GM23338 (cell line): ENCODE data around the gene ITGB5. TPM values are rescaled to one million over a fixed set of nuclear protein-coding genes. Genes with fewer than 3 reads are reported as not detected.
A peak's percentile ranks its signal among the peaks of the same experiment; 100 is the strongest.

Experiments used
- ATAC-seq: fragments of 200-7000 bp; cut with Tn5 transposase; 3 replicates; pipeline ENCODE4 v1.9.1; 2020
- DNase-seq: peaks from one replicate; pipeline ENCODE4 v3.0.0-alpha.2; 2015; ENCODE audit warnings: low spot score
- H2AFZ ChIP-seq: fragments of 200-600 bp; sonication (generic); 2 replicates; pipeline ENCODE4 v1.8.0; 2016; ENCODE audit warnings: antibody characterized with exemption, mild to moderate bottlenecking, moderate library complexity
- H3F3A ChIP-seq: fragments of 200-600 bp; sonication (generic); replicated peaks from 2 replicates; pipeline ENCODE4 v1.8.0; 2017; ENCODE audit warnings: antibody characterized with exemption, mixed run types, low read depth
- H3K27ac ChIP-seq: fragments of 200-600 bp; sonication (generic); 2 replicates; pipeline ENCODE4 v1.6.1; 2016; ENCODE audit warnings: low read depth
- H3K27me3 ChIP-seq: fragments of 200-600 bp; sonication (generic); 2 replicates; pipeline ENCODE4 v1.8.0; 2016; ENCODE audit warnings: mild to moderate bottlenecking, mixed run types, moderate library complexity; ENCODE audit not compliant: insufficient read depth
- H3K36me3 ChIP-seq: fragments of 200-600 bp; sonication (generic); 2 replicates; pipeline ENCODE4 v1.8.0; 2016; ENCODE audit warnings: mild to moderate bottlenecking; ENCODE audit not compliant: insufficient read depth
- H3K4me1 ChIP-seq: fragments of 200-600 bp; sonication (generic); 2 replicates; pipeline ENCODE4 v1.8.0; 2016; ENCODE audit warnings: mild to moderate bottlenecking, moderate library complexity; ENCODE audit not compliant: insufficient read depth
- H3K4me2 ChIP-seq: fragments of 200-600 bp; sonication (generic); 2 replicates; pipeline ENCODE4 v1.7.1; 2017; ENCODE audit warnings: mixed run types
- H3K4me3 ChIP-seq: fragments of 200-600 bp; sonication (generic); 2 replicates; pipeline ENCODE4 v1.6.1; 2016; ENCODE audit warnings: mixed run types
- H3K79me2 ChIP-seq: fragments of 200-600 bp; sonication (generic); replicated peaks from 2 replicates; pipeline ENCODE4 v1.8.0; 2017; ENCODE audit warnings: mild to moderate bottlenecking; ENCODE audit not compliant: insufficient read depth
- H3K9me2 ChIP-seq: fragments of 200-600 bp; sonication (generic); 2 replicates; pipeline ENCODE4 v1.8.0; 2017; ENCODE audit not compliant: insufficient read depth
- H4K20me1 ChIP-seq: fragments of 200-600 bp; sonication (generic); replicated peaks from 2 replicates; pipeline ENCODE4 v1.8.0; 2017; ENCODE audit warnings: mild to moderate bottlenecking; ENCODE audit not compliant: insufficient read depth
- H3K27ac Mint-ChIP-seq: 2 replicates; pipeline ENCODE4 v1.8.0; 2020; ENCODE audit warnings: inconsistent platforms, mild to moderate bottlenecking, moderate library complexity, mixed read lengths
- H3K27me3 Mint-ChIP-seq: 3 replicates; pipeline ENCODE4 v1.8.0; 2022; ENCODE audit warnings: low read depth, mild to moderate bottlenecking, moderate library complexity, mixed read lengths, inconsistent platforms; ENCODE audit not compliant: insufficient read depth, poor library complexity
- H3K36me3 Mint-ChIP-seq: 3 replicates; pipeline ENCODE4 v1.8.0; 2021; ENCODE audit warnings: low read depth, mild to moderate bottlenecking, inconsistent platforms, moderate library complexity, mixed read lengths
- H3K4me1 Mint-ChIP-seq: 3 replicates; pipeline ENCODE4 v1.8.0; 2020; ENCODE audit warnings: mild to moderate bottlenecking, inconsistent platforms, mixed read lengths
- H3K4me3 Mint-ChIP-seq: 3 replicates; pipeline ENCODE4 v1.8.0; 2021; ENCODE audit warnings: moderate library complexity, mild to moderate bottlenecking, inconsistent platforms, mixed read lengths
- H3K9me3 Mint-ChIP-seq: 3 replicates; pipeline ENCODE4 v1.8.0; 2020; ENCODE audit warnings: moderate library complexity, mild to moderate bottlenecking, inconsistent platforms, mixed read lengths
- CREB1 ChIP-seq: fragments of 250-450 bp; sonication (Bioruptor Pico); IDR thresholded peaks from 2 replicates; pipeline ENCODE4 v1.5.0; 2020; ENCODE audit warnings: low read depth, mild to moderate bottlenecking, moderate library complexity
- EZH2phosphoT487 ChIP-seq: fragments of 200-600 bp; sonication (generic); IDR thresholded peaks from one replicate; pipeline ENCODE4 v1.8.1; 2018; ENCODE audit warnings: antibody characterized with exemption; ENCODE audit not compliant: unreplicated experiment
- JUNB ChIP-seq: IDR thresholded peaks from one replicate; pipeline ENCODE4 v1.6.1; 2016; ENCODE audit warnings: antibody characterized with exemption; ENCODE audit not compliant: unreplicated experiment
- STAT1 ChIP-seq: IDR thresholded peaks from one replicate; pipeline ENCODE4 v1.6.1; 2016; ENCODE audit warnings: antibody characterized with exemption; ENCODE audit not compliant: unreplicated experiment
- ZNF114 ChIP-seq: fragments of 250-450 bp; sonication (Bioruptor Pico); IDR thresholded peaks from 2 replicates; pipeline ENCODE4 v1.5.0; 2020; ENCODE audit warnings: mild to moderate bottlenecking, moderate library complexity
- polyA plus RNA-seq: library from polyadenylated mRNA; unstranded; fragments of >200 nt; fragmentation: Nextera tagmentation; extraction: Ambion mirVana; gene quantifications from 2 replicates; pipeline ENCODE4 v1.2.1, GENCODE V29; 2016
- total RNA-seq: library from RNA; depleted of rRNA; stranded (reverse); fragments of >200 nt; shearing (Covaris generic); gene quantifications from 2 replicates; pipeline ENCODE4 v1.2.3, GENCODE V29; 2014
- TF ChIP-seq, protein P1 (sequence below): fragments of 250-450 bp; sonication (Bioruptor Pico); IDR thresholded peaks from 2 replicates; pipeline ENCODE4 v1.5.0; 2020; ENCODE audit warnings: mild to moderate bottlenecking, moderate library complexity
- TF ChIP-seq, protein P2 (sequence below), 2 experiments: fragments of 200-600 bp in 1 of 2; sonication (generic) in 1 of 2; conservative IDR thresholded peaks; 2 replicates each; pipeline versions ENCODE4 v1.5.1 to v1.6.1; 2016 to 2017; ENCODE audit warnings: antibody characterized with exemption in 2 of 2, low read depth in 2 of 2, mild to moderate bottlenecking in 2 of 2, moderate library complexity in 1 of 2

The ITGB5 gene
- total and polyA plus RNA-seq, 2 experiments from 2014 or later: 68.2 to 269 TPM

DNA sequence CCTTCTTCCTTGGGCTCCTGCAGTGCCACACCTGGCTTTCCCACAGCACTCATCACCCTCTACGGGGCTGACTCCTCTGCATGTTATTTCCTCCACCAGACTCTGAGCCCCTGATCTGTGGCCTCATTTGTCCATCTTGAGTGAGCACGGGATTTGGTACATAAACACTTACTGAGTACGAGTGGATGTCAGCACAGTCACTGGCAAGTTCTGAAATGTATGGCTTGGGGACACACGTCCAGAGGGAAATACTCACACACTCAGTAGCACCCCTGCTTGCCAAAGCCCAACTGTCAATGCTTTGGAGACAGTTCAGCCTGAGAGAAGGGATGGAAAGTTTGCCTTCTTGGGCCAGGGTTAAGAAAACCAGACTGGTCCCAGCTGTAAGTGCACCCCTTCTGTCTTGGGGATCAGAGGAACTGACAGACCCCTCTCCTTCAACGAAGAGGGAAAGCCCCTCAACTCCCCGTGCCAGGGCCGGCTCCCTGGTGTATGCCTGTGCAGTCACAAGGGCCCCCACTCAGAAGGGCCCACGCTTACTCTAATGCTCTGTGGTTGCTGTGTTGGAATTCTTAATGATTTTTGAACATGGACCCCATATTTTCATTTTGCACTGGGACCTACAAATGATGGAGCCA, 85.0 kb downstream of the ITGB5 start (continued):
- TF ChIP-seq, protein P1, sequence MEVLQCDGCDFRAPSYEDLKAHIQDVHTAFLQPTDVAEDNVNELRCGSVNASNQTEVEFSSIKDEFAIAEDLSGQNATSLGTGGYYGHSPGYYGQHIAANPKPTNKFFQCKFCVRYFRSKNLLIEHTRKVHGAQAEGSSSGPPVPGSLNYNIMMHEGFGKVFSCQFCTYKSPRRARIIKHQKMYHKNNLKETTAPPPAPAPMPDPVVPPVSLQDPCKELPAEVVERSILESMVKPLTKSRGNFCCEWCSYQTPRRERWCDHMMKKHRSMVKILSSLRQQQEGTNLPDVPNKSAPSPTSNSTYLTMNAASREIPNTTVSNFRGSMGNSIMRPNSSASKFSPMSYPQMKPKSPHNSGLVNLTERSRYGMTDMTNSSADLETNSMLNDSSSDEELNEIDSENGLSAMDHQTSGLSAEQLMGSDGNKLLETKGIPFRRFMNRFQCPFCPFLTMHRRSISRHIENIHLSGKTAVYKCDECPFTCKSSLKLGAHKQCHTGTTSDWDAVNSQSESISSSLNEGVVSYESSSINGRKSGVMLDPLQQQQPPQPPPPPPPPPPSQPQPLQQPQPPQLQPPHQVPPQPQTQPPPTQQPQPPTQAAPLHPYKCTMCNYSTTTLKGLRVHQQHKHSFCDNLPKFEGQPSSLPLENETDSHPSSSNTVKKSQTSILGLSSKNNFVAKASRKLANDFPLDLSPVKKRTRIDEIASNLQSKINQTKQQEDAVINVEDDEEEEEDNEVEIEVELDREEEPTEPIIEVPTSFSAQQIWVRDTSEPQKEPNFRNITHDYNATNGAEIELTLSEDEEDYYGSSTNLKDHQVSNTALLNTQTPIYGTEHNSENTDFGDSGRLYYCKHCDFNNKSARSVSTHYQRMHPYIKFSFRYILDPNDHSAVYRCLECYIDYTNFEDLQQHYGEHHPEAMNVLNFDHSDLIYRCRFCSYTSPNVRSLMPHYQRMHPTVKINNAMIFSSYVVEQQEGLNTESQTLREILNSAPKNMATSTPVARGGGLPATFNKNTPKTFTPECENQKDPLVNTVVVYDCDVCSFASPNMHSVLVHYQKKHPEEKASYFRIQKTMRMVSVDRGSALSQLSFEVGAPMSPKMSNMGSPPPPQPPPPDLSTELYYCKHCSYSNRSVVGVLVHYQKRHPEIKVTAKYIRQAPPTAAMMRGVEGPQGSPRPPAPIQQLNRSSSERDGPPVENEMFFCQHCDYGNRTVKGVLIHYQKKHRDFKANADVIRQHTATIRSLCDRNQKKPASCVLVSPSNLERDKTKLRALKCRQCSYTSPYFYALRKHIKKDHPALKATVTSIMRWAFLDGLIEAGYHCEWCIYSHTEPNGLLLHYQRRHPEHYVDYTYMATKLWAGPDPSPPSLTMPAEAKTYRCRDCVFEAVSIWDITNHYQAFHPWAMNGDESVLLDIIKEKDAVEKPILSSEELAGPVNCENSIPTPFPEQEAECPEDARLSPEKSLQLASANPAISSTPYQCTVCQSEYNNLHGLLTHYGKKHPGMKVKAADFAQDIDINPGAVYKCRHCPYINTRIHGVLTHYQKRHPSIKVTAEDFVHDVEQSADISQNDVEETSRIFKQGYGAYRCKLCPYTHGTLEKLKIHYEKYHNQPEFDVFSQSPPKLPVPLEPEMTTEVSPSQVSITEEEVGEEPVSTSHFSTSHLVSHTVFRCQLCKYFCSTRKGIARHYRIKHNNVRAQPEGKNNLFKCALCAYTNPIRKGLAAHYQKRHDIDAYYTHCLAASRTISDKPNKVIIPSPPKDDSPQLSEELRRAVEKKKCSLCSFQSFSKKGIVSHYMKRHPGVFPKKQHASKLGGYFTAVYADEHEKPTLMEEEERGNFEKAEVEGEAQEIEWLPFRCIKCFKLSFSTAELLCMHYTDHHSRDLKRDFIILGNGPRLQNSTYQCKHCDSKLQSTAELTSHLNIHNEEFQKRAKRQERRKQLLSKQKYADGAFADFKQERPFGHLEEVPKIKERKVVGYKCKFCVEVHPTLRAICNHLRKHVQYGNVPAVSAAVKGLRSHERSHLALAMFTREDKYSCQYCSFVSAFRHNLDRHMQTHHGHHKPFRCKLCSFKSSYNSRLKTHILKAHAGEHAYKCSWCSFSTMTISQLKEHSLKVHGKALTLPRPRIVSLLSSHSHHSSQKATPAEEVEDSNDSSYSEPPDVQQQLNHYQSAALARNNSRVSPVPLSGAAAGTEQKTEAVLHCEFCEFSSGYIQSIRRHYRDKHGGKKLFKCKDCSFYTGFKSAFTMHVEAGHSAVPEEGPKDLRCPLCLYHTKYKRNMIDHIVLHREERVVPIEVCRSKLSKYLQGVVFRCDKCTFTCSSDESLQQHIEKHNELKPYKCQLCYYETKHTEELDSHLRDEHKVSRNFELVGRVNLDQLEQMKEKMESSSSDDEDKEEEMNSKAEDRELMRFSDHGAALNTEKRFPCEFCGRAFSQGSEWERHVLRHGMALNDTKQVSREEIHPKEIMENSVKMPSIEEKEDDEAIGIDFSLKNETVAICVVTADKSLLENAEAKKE (CRISPR knock-in tag): no peak
- TF ChIP-seq EZH2phosphoT487: no peak
- TF ChIP-seq STAT1: no peak
- TF ChIP-seq CREB1: no peak
- TF ChIP-seq JUNB: no peak
- TF ChIP-seq ZNF114 (CRISPR knock-in tag): no peak

DNA sequence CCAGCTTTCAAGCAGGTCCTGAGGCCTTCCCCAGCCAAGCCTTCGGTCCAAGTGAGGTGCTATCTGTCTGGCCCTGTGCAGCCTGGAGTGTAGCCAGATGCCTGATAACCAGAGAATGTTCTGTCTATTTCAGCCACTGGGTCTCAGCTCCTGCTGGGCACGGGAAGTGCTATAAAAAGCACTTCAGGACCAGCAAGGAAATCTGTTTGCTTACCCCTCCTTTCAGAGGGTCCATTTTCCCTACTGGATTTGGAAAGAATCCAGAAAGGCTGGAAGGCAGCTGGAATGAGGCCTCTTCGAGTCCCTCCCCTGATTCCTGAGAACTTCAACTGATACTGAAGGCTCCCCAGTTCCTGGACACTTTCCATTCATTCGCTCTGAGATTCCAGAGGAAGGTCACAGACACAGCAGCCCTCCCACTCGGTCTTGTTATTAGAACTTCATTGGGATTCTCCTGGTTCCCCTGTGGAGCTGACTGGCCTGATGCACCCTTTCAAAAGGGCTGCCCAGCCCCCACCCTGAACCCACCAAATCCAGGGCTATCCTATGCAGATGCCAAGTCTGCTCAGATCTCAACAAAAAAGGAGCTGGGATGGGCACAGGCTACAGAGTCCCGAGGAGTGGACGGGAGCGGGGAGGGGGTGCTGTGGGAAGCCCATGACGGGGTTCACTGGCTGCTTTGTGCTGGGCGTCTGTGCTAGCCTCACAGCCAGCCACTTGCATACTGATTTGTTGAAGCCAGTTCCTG, 86.5 kb downstream of the ITGB5 start:
- Mint-ChIP-seq H3K36me3 (peaks cover 51% of the 10 kb centered on the region), H3K4me1 (peaks cover 22% of the 10 kb centered on the region), H3K9me3 (no peaks in the 10 kb centered on the region), H3K27ac (no peak overlapping the region; the same call in 1 of the 2 replicates), H3K27me3 (peaks cover 9% of the 10 kb centered on the region), H3K4me3 (no peak overlapping the region)
- ATAC-seq (peak; percentile 59), DNase-seq (no peak)
- TF ChIP-seq, protein P2, sequence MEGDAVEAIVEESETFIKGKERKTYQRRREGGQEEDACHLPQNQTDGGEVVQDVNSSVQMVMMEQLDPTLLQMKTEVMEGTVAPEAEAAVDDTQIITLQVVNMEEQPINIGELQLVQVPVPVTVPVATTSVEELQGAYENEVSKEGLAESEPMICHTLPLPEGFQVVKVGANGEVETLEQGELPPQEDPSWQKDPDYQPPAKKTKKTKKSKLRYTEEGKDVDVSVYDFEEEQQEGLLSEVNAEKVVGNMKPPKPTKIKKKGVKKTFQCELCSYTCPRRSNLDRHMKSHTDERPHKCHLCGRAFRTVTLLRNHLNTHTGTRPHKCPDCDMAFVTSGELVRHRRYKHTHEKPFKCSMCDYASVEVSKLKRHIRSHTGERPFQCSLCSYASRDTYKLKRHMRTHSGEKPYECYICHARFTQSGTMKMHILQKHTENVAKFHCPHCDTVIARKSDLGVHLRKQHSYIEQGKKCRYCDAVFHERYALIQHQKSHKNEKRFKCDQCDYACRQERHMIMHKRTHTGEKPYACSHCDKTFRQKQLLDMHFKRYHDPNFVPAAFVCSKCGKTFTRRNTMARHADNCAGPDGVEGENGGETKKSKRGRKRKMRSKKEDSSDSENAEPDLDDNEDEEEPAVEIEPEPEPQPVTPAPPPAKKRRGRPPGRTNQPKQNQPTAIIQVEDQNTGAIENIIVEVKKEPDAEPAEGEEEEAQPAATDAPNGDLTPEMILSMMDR (conservative IDR thresholded peaks at IDR 0.05; ENCODE audit: low read depth in 2 of 2): no peak
- H3K27me3 ChIP-seq: no peaks in the 10 kb centered on the region
- H3F3A ChIP-seq: 0 out of 2 replicates have a peak, but pooled peaks cover 4% of the 10 kb centered on the region
- no peak overlapping the region for H3K4me3 ChIP-seq
- H3K4me2 ChIP-seq: no peak overlapping the region
- H3K36me3 ChIP-seq: peaks cover 5% of the 10 kb centered on the region
- H3K4me1 ChIP-seq: 0 out of 2 replicates have a peak, but pooled peaks cover 5% of the 10 kb centered on the region
- peak overlapping the region; percentile 78; the same call in 1 of the 2 replicates for H3K27ac ChIP-seq
- H2AFZ ChIP-seq: no peak overlapping the region
- H4K20me1 ChIP-seq: no peaks in the 10 kb centered on the region; the same call in 1 of the 2 replicates
- H3K9me2 ChIP-seq: no peaks in the 10 kb centered on the region
- 0 out of 2 replicates have a peak, but pooled peaks cover 4% of the 10 kb centered on the region for H3K79me2 ChIP-seq
